DND-41 (cell line): ENCODE measurements around the gene ATXN1.

Experiments used
- CTCF ChIP-seq: IDR thresholded peaks from 2 replicates; pipeline ENCODE4 v1.5.1; 2012; ENCODE audit warnings: borderline replicate concordance, low read length, moderate library complexity, mild to moderate bottlenecking; ENCODE audit not compliant: poor library complexity, severe bottlenecking; ENCODE audit errors: extremely low read depth
- EZH2 ChIP-seq: IDR thresholded peaks from 3 replicates; pipeline ENCODE4 v1.6.1; 2012; ENCODE audit warnings: borderline replicate concordance, low read depth, mild to moderate bottlenecking, moderate library complexity, low read length, inconsistent platforms; ENCODE audit not compliant: severe bottlenecking

GRCh38 chr6:16511723-16512489 lies 249.4 kb downstream of the ATXN1 start:
- TF ChIP-seq CTCF (no peak), EZH2 (no peak)
